ENCODE results near the gene SMARCD3.

The SMARCD3 gene

DNA sequence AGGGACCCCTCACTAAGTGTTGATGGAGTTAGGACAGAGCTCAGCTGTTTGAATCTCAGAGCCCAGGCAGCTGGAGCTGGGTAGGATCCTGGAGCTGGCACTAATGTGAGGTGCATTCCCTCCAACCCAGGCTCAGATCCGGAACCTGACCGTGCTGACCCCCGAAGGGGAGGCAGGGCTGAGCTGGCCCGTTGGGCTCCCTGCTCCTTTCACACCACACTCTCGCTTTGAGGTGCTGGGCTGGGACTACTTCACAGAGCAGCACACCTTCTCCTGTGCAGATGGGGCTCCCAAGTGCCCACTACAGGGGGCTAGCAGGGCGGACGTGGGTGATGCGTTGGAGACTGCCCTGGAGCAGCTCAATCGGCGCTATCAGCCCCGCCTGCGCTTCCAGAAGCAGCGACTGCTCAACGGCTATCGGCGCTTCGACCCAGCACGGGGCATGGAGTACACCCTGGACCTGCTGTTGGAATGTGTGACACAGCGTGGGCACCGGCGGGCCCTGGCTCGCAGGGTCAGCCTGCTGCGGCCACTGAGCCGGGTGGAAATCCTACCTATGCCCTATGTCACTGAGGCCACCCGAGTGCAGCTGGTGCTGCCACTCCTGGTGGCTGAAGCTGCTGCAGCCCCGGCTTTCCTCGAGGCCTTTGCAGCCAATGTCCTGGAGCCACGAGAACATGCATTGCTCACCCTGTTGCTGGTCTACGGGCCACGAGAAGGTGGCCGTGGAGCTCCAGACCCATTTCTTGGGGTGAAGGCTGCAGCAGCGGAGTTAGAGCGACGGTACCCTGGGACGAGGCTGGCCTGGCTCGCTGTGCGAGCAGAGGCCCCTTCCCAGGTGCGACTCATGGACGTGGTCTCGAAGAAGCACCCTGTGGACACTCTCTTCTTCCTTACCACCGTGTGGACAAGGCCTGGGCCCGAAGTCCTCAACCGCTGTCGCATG, 11.0 kb downstream of the SMARCD3 start:
- no peak for DNase-seq (ENCODE audit: low read depth, low spot score)

DNA sequence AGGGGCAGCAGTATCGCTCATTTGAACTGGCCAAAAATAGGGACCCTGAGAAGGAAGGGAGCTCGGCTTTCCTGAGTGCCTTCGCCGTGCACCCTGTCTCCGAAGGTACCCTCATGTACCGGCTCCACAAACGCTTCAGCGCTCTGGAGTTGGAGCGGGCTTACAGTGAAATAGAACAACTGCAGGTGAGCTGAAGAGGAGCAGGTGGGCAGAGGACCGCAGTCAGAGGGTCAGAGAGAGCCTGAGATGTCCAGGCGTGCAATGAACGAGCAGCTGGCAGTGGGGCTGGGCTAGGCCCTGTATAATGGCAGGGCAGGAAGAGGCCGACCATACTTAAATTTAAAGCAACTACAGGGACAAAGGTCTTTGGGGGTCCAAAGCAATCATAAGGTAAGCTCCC, 12.1 kb downstream of the SMARCD3 start:
- DNase-seq (ENCODE audit: low read depth, low spot score), result no peak

DNA sequence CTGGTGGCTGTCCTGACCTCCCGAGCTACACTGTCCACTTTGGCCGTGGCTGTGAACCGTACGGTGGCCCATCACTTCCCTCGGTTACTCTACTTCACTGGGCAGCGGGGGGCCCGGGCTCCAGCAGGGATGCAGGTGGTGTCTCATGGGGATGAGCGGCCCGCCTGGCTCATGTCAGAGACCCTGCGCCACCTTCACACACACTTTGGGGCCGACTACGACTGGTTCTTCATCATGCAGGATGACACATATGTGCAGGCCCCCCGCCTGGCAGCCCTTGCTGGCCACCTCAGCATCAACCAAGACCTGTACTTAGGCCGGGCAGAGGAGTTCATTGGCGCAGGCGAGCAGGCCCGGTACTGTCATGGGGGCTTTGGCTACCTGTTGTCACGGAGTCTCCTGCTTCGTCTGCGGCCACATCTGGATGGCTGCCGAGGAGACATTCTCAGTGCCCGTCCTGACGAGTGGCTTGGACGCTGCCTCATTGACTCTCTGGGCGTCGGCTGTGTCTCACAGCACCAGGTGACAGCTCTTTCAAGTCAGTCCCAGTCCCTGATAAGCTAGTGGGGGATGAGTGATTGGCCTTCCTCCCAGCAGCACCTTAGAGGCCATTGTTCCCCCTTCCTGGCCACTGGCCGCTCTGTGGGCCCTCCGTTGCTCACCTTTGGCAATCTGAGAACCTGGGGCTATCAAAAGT, 13.3 kb downstream of the SMARCD3 start:
- no peak for DNase-seq (ENCODE audit: low read depth, low spot score)

DNA sequence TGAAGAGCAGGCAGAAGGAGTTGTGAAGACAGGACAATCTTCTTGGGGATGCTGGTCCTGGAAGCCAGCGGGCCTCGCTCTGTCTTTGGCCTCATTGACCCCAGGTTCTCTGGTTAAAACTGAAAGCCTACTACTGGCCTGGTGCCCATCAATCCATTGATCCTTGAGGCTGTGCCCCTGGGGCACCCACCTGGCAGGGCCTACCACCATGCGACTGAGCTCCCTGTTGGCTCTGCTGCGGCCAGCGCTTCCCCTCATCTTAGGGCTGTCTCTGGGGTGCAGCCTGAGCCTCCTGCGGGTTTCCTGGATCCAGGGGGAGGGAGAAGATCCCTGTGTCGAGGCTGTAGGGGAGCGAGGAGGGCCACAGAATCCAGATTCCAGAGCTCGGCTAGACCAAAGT, 14.7 kb downstream of the SMARCD3 start:
- DNase-seq (ENCODE audit: low read depth, low spot score), result no peak

DNA sequence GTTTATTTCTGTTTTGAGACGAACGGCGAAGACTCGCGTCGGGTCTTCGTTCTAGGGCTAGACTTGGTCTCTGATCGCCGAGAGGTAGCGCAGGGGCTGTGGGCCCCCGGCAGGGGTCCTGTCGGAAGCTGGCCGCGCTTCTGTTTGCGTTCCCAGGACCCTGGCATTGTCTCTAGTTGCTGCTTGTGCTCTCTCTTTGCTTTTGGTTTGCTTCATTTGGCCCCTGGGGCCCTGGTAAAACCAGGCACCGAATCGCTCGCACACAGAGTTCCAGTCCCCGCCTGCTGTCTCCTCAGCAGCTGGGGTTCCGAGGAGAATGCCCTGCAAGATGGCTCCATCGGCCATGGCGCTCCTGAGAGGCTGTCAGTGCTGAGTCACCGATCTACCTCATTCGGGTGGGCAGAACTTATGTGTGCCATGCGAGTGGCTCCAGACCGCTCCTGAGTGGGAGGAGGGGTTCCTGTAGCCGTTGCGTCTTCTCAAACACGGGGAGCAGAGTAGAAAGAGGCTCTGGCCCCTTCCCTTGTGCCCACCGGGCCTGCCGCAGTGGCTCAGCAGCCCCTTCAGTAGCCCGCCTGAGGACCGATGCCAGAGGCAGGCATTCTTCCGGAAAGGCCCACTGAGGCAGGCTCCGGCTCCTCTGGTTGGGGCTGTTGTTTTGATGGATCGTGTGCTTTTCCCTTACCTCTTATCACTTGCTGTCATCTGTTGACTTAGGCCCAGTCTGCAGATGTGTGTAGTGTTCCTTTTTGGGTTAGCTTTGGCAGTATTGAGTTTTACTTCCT, 15.4 kb downstream of the SMARCD3 start:
- DNase-seq (ENCODE audit: low read depth, low spot score), result peak; percentile 88

DNA sequence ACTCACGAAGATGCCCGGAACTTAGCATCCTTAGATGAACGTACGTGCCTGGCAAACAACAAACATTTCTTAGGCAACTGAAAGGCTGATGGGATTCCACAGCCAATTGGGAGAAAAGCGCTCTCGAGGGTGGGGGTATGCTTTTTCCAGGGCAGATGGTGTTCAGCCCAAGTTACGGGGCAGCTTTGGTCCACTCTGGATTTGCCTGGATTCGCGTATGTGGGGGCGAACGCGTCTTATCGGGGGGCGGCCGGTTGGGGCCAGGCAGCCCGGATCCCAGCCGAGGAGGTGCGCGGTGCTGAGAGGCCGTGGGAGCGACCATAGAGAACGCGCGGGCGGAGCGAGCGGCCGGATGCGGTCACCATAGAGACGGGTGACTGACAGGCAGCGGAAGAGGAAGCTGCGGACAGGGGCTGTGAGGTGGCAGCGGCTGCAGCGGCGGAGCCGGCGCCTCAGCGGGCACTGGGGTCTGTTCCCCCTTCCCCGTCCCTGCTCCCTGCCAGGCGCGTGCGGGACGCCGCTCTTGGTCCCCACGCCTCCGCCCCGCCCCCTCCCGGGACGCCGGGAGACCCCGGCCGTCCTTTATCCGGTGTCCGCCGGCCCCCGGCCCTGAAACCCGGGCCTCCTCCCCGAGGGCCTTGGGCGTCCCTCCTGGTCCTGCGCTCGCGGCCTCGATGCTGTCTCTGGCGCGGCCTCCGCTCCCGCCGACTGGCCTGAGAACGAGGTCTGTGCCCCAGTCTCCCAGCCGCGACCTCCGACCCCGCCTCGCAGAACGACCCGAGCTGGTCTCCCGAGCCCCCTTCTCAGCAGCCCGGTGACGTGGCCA, 16.2 kb downstream of the SMARCD3 start, which contains the start of gene CHPF2:
TSS of gene CHPF2 (plus strand) at position 393 of the 826 bp plus-strand sequence. CDS start 1,529 bp downstream, outside the sequence.
- peak; percentile 95 for DNase-seq (ENCODE audit: low read depth, low spot score)

DNA sequence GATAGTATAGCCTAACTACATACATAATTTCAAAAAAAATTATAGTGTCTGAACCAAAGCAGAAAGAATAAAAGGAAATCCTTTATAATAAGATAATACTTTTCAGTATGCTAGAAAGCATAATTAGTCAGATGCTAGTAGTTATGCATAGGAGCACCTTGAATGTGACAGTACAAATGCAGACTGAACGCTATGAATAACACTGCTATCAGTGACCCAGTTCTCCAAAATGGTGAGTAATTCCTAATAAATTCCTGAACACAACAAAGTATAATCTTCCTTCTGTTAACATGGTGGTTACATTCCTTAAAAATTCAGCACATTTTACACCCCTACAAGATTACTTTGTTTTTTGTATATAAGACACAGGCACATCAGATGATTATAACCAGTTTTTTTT, 17.4 kb downstream of the SMARCD3 start:
- no peak for DNase-seq (ENCODE audit: low read depth, low spot score)

DNA sequence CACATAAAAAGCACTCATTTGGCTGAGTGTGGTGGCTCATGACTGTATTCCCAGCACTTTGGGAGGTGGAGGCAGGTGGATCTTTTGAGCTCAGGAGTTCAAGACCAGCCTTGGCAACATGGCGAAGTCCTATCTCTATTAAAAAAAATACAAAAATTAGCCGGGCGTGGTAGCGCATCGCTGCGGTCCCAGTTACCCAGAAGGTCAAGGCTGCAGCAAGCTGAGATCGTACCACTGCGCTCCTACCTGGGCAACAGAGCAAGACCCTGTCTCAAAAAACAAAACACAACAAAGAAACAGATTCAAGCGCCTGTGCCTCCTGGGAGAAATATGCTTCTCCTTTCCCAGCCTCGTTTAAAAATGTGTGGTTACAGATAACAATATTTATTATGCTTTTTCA, 19.2 kb downstream of the SMARCD3 start:
- no peak for DNase-seq (ENCODE audit: low read depth, low spot score)

DNA sequence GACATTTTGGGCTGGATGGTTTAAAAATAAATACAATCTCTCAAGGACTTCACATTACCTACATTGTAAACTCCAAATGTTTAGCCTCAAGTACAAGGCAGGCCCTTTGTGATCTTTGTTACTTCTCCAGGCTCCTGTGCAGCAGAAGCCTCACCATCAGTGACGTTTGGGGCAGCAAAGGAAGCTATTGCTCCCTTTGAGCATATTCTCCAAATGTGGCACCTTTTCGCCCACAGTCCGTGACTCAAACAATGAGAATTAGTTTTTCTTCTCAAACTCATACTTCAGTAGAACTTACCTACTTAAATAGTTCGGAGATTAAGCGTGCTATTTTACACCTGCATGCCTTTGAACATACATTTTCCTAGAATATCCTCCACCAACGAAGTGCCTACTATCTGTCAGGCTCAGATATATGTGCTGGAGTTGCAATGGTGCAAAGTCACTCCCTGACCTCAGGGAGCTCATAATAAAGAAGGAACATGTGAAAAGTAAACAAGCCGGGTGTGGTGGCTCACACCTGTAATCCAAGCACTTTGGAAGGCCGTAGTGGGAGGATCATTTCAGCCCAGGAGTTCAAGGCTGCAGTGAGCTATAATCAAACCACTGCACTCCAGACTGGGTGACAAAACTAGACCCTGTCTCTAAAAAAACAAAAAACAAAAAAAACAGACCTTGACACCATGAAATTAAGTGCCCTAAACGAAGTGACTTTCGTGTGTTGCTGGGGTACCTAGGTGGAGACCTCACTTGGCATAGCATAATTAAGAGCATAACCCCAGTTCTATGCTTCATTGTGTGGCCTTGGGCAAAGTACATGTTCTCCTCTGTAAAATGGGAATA, 20.2 kb downstream of the SMARCD3 start:
- DNase-seq (ENCODE audit: low read depth, low spot score), result peak; percentile 11

DNA sequence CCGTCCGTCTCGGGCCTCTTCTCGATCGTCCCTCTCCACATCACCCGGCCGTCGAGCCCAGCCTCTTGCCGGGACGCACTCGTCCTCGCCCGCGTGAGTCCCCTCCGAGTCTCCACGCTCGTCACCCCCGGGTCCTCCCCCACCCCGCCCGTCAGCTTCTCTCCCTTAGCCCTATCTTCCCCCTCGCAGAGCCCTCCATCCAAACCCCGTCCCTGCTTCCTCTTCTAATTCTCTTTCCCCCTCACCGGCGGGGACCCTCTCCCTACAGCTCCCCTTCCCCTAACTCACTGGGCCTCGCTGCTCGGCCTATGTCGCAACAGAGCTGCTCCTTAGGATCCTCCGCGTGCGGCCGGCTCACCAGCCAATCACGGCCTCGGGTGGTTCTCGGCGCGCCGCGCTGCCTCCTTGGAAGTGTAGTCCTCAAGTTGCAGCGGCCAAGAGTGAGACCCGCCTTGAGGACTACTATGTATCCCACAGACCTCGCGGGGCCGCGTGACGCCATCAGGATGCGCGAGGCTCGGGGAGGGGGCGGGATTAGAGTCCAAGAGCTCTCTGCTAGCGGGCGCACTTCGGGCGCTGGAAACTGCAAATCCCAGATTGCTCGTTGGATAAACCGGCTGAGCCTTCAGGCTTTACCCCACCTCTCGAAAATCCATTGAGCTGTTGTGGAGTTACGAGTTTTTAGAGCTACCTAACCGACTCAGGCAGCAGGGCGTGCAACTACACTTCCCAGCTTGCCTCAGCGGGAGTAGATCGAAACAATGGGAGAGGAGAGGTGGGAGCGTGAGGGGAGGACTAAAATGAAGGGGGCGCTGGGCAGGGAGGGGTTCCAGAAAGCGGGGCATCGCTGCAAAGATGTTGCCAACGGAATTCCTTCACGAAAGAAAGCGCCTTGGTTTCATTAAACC, 21.4 kb downstream of the SMARCD3 start, which contains the start of gene ABCF2:
TSS of gene ABCF2 (minus strand) at position 331 of the 908 bp plus-strand sequence. CDS start 747 bp downstream, outside the sequence.
- peak; percentile 100 for DNase-seq (ENCODE audit: low read depth, low spot score)

DNA sequence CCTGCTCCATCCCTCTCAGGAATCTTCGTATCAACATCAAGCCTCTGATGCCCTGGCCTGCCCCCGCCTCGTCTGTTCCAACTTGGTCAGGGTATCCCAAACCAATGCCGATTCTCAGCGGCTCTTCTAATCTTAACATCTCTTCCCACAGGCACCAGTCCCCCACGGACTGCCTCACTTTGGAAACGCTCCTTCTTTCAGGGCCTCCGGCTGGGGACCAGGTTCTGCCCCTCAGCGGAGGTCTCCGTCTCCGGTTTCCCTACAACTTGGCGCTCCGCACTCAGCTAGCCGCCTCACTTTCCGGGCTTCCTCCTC, 22.0 kb downstream of the SMARCD3 start:
- no peak for DNase-seq (ENCODE audit: low read depth, low spot score)

DNA sequence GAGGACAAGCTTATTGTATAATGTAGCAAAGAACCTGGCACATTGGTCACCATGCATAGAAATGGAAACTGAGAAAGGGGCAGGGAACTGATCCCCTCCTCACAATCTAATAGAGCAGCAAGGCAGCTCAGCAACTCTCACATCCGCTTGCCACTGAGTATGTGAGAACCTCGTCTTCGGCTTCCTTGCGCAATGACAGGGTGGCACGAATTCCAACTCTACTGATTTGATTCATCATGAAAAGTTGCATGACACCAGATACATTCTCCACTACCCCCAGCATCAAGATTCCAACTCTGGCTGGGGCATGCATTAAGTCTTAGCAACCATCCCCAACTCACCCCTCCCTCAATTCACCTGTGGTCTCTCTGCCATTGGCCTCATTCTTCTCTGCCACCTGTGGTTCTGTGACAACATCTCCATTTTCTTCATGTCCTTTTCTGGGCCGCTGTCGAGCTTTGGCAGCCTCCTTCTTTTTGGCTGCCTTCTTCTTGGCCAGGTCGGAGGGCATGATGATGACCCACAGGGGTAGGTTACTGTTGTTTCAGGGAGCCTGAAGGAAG, 22.5 kb downstream of the SMARCD3 start:
- no peak for DNase-seq (ENCODE audit: low read depth, low spot score)

DNA sequence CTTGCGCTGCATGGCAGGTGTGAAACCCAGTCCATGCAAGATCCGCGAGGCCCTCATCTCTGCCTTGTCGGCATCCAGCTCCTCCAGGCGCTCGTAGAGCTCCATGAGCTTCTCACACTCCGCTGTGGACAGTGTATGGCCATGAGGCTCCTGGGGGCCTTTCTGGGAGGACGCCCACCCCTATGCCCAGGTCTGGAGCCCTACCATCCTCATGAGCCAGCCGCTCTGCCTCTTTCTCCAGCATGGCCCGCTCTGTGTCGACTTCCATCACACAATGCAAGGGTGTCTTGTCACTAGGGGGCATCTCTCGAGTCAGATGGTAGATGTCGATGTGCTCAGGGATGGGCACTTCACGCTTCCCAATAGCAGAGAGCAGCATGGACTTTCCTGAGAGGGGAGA, 24.8 kb downstream of the SMARCD3 start:
- no peak for DNase-seq (ENCODE audit: low read depth, low spot score)

DNA sequence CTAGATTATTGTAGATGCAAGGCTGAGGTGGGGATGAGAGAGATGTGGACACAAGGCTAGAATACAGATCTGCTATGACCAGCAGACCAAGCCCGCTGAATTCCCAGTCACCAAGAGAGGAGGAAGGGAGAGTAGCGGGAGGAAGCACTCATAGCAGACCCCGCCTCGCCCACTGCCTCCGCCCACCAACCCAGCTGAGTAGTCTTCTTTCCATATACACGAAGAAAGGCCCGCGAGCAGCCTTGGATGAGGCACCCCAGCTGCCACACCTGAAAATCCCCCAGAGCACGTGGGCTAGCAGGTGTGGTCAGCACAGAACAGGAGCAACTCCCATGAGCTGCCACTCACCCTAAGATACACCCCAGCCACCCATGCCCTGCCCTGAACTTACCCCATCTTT, 30.3 kb downstream of the SMARCD3 start:
- DNase-seq (ENCODE audit: low read depth, low spot score), result no peak

DNA sequence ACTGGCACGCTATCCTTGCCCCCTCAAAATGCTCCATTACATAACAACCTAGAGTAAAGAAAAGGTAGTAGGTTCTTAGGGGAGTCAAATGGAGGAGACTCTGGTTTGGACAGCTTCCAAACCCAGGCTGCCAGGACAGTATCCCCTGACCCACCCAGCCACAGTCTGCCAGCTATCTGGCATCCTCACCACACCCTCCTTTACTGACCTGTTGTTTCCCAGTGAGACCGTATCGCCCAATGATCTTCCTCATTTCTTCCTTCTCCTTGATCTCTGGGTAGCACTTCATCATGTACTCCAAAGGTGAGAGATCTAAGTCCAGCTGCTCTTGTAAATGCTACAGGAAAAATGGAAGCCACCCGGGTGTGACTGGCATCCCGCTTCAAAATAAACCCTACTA, 33.1 kb downstream of the SMARCD3 start:
- no peak for DNase-seq (ENCODE audit: low read depth, low spot score)

DNA sequence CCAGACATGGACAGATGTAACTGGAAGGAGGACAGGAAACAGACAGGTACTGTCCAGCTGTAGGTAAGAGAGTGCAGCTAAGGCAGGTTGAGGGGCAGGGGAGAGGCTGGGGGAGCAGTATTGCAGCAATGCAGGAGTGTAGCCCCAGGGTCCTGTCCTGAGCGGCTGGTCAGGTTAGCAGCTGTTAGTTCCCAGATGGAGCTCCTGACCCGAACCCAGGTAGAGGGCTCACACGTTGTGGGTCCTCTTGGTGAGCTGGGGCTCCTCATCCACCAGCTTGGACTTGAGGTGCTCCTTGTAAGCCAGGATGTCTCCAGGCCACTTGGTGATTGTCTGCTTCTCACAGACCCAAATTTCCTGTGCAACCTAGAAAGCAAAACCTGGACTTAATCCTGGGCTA, 34.7 kb downstream of the SMARCD3 start:
- no peak for DNase-seq (ENCODE audit: low read depth, low spot score)

DNA sequence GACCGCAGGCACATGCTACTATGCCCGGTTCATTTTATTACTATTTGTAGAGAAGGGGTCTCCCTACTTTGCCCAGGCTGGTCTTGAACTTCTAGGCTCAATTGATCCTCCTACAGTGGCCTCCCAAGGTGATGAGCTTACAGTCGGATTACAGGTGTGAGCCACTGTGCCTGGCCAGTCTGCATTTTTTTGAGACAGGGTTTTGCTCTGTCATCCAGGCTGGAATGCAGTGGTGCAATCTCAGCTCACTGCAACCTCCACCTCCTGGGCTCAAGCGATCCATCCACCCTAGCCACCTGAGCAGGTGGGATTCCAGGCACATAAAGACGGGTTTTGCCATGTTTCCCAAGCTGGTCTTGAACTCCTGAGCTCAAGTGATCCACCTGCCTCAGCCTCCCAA, 35.9 kb downstream of the SMARCD3 start:
- DNase-seq (ENCODE audit: low read depth, low spot score), result no peak

DNA sequence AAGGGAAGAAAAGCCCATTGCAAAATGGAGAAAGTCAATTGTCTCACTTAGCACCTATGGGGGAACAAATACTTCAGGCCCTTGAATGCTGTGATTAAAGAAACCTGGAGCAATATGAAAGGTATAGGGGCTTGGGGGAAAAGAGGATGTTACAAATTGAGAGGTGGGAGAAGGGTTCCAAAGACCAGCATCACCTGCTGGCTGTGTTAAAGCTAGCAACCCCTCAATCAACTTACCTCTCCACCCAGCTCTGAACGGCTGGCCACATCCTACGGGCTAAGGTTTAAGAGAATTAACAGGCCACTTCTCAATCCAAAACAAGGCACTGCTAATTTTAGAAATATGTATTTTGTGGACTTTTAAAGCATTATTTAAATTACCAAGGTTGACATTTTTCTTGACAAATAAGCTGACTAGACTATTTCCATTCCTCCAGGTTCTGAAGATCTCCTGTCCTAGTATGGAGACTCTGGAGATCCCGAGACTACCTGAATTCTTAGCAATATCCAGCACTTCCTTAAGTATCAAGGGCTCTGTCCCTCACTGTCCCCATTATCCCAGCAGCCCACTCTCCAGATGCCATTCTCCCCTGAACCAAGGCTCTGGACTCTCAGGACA, 37.2 kb downstream of the SMARCD3 start:
- no peak for DNase-seq (ENCODE audit: low read depth, low spot score)
